ENCODE measurements around the gene FAM13B.
"Not testable (repeated sequence)": the region's sequence is repeated elsewhere in the genome, so short reads cannot be mapped to it uniquely, and the experiment has no call there.

Gene FAM13B

GRCh38 chr5:138032572-138033385, at the start of gene FAM13B:
TSS of gene FAM13B (minus strand) at chr5:138033079. CDS start at chr5:138019111, 13,968 bp downstream.
- peak; percentile 67 to 74 (median 72) for DNase-seq (ENCODE audit: low read depth in 2 of 3, low spot score in 2 of 3)

- no peak for DNase-seq (ENCODE audit: low read depth in 2 of 3, low spot score in 2 of 3)
Observed at GRCh38 chr5:138082033-138082432, 49.2 kb upstream of the FAM13B start.

- no peak for DNase-seq (ENCODE audit: low read depth in 2 of 3, low spot score in 2 of 3)
Observed at GRCh38 chr5:138078006-138078643, 45.2 kb upstream of the FAM13B start.

GRCh38 chr5:138077064-138077696, 44.3 kb upstream of the FAM13B start:
- DNase-seq (ENCODE audit: low read depth in 2 of 3, low spot score in 2 of 3), result no peak

- DNase-seq (ENCODE audit: low read depth in 2 of 3, low spot score in 2 of 3), result not testable (repeated sequence)
Observed at GRCh38 chr5:138070026-138070425, 37.1 kb upstream of the FAM13B start.

- DNase-seq (ENCODE audit: low read depth in 2 of 3, low spot score in 2 of 3), result peak; percentile 22 to 59 (median 32)
Observed at GRCh38 chr5:138068742-138069600, 36.1 kb upstream of the FAM13B start.

GRCh38 chr5:138067945-138068344, 35.1 kb upstream of the FAM13B start:
- DNase-seq (ENCODE audit: low read depth in 2 of 3, low spot score in 2 of 3), result no peak

GRCh38 chr5:138065102-138065501, 32.2 kb upstream of the FAM13B start:
- no peak for DNase-seq (ENCODE audit: low read depth in 2 of 3, low spot score in 2 of 3)

GRCh38 chr5:138064526-138064925, 31.6 kb upstream of the FAM13B start:
- DNase-seq (ENCODE audit: low read depth in 2 of 3, low spot score in 2 of 3), result no peak

- DNase-seq (ENCODE audit: low read depth in 2 of 3, low spot score in 2 of 3), result no peak
Observed at GRCh38 chr5:138054847-138055558, 22.1 kb upstream of the FAM13B start.

GRCh38 chr5:138054206-138054605, 21.3 kb upstream of the FAM13B start:
- DNase-seq (ENCODE audit: low read depth in 2 of 3, low spot score in 2 of 3), result no peak

GRCh38 chr5:138053554-138053953, 20.7 kb upstream of the FAM13B start:
- no peak for DNase-seq (ENCODE audit: low read depth in 2 of 3, low spot score in 2 of 3)

GRCh38 chr5:138052718-138053117, 19.8 kb upstream of the FAM13B start:
- not testable (repeated sequence) for DNase-seq (ENCODE audit: low read depth in 2 of 3, low spot score in 2 of 3)

- no peak for DNase-seq (ENCODE audit: low read depth in 2 of 3, low spot score in 2 of 3)
Observed at GRCh38 chr5:138051441-138052296, 18.8 kb upstream of the FAM13B start.

GRCh38 chr5:138045283-138045682, 12.4 kb upstream of the FAM13B start:
- DNase-seq (ENCODE audit: low read depth in 2 of 3, low spot score in 2 of 3), result not testable (repeated sequence)

GRCh38 chr5:138038826-138039225, 5.9 kb upstream of the FAM13B start:
- DNase-seq (ENCODE audit: low read depth in 2 of 3, low spot score in 2 of 3), result no peak

GRCh38 chr5:138037907-138038633, 5.2 kb upstream of the FAM13B start:
- DNase-seq (ENCODE audit: low read depth in 2 of 3, low spot score in 2 of 3), result no peak

- DNase-seq (ENCODE audit: low read depth in 2 of 3, low spot score in 2 of 3), result no peak
Observed at GRCh38 chr5:138037271-138037670, 4.4 kb upstream of the FAM13B start.
